COLO829 (cell line): ENCODE measurements around the gene HOXA6.

ENCODE experiments used
- DNase-seq: peaks from one replicate; pipeline ENCODE4 v3.0.0; 2012; ENCODE audit warnings: low spot score

Gene HOXA6

GRCh38 chr7:27149842-27150567 is 2.4 kb upstream of the HOXA6 start:
- DNase-seq = no peak

DNA sequence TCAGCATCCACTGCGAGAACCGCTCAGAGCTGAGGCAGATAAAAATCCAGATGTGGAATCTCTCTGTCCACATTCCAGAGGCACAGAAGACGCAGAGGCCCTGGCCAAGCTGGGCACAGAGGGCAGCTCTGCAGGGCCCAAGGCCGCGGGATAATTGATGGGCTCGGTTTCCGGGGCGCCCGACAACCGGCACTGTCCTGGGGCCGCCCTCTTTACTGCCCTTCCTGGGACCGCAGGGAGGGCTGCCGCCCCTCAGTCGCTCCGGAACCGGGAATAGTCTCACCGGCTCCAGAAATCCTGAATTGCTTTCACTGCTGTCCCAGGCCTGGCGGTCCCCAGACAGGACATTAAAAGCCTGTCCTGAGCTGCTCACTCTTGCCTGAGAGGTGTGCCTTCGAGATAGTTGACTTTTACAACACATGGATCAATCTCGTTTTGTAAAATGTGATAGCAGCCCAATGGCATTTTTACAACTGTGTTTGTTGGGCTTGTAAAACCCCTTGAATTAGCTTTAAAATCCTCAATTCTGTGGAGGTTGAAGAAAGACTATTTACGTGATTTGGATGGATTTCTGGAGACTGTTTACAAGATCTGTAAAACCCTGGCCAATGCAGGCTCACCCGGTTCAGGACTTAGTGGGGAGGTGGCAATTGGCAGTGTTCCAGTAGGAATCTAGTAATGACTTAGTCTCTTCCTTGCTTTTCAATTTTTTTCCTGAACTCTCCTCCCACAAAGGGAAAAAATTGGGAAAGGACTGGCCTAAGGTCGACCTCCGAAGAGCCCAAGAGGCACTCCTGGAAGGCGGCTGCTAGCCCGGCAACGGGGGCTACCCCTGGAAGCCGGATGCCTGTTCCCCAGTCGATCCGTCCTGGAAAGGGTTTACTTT is 1.4 kb upstream of the HOXA6 start:
- DNase-seq = no peak

DNA sequence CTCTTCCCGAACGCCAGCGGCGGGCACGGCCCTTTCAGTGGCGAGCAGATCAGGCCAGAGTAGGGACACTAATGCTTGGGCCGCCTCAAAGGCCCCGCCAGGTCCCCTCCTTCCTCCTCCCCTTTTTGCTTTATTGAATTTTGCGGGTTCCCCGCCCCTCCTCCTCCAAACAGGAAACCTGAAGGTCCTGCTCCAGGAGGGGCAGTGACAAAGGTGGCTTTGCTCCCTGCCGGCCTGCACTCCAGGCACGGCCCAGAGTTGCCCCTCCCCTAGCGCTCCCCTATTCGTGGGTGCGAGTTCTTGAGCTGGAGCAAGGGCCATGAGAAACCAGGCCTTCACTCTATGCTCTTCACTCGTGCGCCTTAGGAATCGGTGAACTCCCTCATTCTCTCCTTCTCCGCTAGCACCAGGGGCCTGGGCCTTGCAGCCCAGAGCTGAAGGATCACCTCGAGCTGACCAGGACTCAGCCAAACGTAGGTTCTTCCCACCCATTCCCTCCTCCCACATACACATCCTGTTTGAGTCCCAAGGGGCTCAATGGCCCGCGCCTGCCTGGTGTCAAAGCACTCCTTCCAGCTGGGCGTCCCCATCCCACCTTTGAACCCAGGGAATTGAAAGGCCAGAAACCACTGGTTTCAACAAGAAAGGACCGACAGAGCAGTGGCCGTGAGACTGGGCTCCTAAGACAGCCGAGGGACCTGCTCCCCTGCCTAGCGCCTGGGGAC is 619 bp upstream of the HOXA6 start:
- no peak for DNase-seq

GRCh38 chr7:27146491-27147198 is 929 bp downstream of the HOXA6 start:
- DNase-seq = no peak

DNA sequence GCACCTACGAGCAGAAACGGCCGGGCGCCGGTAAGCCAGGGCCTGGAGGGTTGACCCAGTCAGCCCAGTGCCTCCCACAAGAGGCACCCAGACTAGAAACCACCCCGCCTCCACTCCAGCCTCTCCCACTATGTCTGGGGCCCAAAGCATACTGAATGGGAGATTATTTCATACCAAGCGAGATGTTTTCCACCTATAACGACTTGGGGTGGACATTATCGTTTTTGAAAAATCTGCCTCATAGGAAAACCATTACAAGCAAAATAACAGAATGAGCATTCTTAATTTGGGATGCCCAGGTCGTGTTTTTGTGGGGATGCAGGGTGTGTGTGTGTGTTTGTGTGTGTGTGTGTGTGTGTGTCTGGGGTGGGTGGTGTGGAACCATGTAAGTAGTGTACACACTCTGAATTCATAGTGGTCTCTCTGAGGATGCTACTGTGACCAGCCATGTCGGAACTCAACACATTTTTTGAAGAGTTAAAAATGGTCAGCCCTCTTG is 1.6 kb downstream of the HOXA6 start:
- DNase-seq = no peak

- DNase-seq = no peak
Measured at GRCh38 chr7:27145165-27145913, 2.2 kb downstream of the HOXA6 start.

GRCh38 chr7:27144781-27145164 is 2.8 kb downstream of the HOXA6 start:
- DNase-seq = no peak

DNA sequence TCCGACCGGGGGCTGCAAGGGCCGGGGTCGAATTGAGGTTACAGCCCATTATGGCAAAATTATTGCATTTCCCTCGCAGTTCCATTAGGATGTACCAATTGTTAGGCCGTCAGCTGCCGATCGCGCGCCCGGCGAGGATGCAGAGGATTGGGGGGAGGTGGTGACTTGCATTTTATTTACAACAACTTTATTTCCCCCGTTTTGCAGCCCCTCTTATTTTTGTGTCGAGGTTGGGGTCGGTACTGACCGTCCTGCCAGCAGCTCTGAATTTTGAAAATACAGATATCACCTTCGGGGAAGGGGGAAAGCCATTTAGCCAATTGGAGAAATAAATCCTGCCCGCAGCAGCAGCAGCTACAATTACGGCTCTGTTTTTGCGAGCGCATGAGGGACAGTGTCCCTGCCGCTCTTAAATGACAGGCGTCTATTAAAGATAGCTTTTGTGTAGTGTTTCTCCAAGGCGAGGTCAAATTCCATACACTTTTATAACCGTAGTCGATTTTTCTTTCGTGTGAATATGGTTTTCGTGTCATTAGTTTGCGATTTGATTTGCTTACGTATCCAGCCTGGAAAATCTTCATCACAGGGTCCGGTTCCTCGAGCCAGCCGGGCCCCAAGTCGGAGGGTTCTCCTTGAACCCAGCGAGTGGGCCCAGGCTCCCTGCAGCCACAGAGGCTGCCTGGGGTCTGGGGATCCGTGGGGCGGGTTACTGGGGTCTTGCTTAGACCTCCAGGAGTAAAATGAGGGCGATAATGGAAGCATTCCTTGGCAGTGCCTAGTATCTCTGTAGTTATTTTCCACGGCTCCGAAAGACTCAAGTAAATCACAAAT is 3.4 kb downstream of the HOXA6 start:
- DNase-seq = no peak

DNA sequence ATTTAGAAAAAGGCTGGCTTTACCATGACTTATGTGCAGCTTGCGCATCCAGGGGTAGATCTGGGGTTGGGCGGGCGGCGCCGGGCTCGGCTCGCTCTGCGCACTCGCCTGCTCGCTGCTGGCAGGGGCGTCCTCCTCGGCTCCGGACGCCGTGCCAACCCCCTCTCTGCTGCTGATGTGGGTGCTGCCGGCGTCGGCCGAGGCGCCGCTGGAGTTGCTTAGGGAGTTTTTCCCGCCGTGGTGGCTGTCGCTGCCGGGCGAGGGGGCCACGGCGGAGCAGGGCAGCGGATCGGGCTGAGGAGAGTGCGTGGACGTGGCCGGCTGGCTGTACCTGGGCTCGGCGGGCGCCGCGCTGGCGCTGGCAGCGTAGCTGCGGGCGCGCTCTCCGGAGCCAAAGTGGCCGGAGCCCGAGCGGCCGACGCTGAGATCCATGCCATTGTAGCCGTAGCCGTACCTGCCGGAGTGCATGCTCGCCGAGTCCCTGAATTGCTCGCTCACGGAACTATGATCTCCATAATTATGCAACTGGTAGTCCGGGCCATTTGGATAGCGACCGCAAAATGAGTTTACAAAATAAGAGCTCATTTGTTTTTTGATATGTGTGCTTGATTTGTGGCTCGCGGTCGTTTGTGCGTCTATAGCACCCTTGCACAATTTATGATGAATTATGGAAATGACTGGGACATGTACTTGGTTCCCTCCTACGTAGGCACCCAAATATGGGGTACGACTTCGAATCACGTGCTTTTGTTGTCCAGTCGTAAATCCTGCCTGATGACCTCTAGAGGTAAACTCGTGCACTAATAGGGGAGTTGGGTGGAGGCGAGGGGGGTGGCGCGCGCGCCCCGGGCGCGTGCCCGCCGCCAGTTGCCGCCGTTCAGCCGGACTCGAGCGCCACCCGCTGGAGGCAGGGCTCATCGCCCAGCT is 4.3 kb downstream of the HOXA6 start, which contains the start of gene HOXA5:
Gene HOXA5 (minus strand): TSS at position 659 of the 927 bp plus-strand sequence. CDS start 74 bp downstream, at position 585.
- no peak for DNase-seq

- DNase-seq = no peak
Measured at GRCh38 chr7:27142580-27143022, 5.0 kb downstream of the HOXA6 start.

GRCh38 chr7:27141923-27142579 is 5.5 kb downstream of the HOXA6 start:
- no peak for DNase-seq

DNA sequence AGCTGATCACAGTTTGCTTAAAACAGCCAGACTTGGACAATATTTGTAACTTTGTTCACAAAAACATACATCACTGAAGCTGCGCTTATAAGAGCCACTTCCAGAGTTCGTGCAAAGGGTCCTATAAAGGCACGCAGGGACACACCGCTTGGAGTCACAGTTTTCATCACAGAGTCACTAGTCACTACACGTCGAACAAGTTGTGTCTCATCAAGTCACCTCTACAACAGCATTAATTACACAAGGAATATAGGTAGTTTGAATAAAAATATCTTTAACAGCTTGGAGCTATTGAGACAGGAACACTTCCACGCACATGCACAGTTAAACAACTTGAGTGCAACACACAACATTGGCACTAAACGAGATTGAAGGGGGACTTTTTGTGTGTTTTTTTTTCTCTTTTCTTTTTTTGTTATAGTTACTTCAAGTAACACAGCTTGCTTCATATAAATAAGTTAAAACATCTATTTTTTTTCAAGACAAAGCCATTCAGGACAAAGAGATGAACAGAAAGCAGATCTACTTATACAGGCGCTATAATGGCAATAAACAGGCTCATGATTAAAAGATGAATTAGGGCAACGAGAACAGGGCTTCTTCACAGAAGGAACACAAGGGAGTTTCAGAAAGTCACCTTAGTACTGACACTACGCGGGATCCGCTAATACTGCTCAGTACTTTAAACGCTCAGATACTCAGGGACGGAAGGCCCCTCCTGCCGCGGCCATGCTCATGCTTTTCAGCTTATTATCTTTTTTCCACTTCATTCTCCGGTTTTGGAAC is 6.2 kb downstream of the HOXA6 start:
- DNase-seq = no peak

- DNase-seq = no peak
Measured at GRCh38 chr7:27140126-27140857, 7.3 kb downstream of the HOXA6 start.

GRCh38 chr7:27139334-27140125 is 8.0 kb downstream of the HOXA6 start:
- no peak for DNase-seq

DNA sequence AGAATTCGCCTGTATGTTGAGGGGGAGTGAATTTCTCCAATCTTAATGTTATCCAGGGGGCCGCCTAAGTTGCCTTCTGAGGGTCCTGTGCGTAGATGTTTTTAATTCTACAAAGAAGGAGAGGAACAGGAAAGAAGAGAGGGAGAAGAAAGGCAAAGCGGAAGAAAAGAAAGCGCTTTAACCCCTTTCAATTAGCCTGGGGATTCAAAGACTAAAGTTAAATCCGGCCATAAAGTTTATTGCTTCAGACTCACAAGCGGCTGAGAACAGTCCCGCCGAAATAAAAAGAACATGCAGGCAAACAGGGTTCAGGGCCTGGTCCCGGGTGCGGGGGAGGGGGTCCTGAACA is 8.6 kb downstream of the HOXA6 start:
- no peak for DNase-seq

DNA sequence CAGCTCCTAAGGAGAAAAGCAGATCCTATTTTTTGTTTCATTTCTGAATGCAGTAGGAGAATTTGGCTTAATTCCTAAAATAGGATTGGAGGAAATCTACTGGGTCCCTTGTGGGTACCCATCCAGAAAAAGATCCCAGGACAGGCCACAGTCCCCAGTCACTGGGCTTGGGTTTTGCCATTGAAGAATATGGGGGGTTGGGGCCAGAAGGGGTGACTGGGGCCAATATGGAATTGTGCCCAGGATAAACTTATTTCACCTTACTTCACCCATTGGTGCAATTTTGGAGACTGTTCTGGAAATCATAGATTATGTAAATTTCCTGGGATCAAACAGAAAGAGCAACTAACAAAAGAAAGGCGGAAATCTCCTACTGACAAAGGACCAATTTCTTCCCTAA is 9.1 kb downstream of the HOXA6 start:
- DNase-seq = no peak
